ENCODE results near the gene HSPA1B.
"Not testable (repeated sequence)": the region's sequence is repeated elsewhere in the genome, so short reads cannot be mapped to it uniquely, and the experiment has no call there.

Gene HSPA1B

GRCh38 chr6:31842053-31842452, 14.5 kb downstream of the HSPA1B start:
- CTCF ChIA-PET = interaction anchor here (1.1 kb wide), 1 partner anchor 12 kb away, joined by 3 read pairs; no protein-coding TSS in a partner anchor
- POLR2A ChIA-PET = interaction anchor here (1.4 kb wide), 1 partner anchor 15 kb away, joined by 6 read pairs; the partner anchor contains the start of gene HSPA1B
- TF ChIP-seq CTCF (IDR thresholded peaks at IDR 0.05; ENCODE audit: insufficient read depth, low read length, missing control alignments) = no peak
- no peak overlapping the region for H3K4me3 ChIP-seq (ENCODE audit: low read depth, low read length)
- no peak for DNase-seq (ENCODE audit: low read depth, low spot score)

- no peak for TF ChIP-seq CTCF (IDR thresholded peaks at IDR 0.05; ENCODE audit: insufficient read depth, low read length, missing control alignments)
- ChIA-PET POLR2A (interaction anchor here (0.9 to 1.6 kb wide), 3 partner anchors 8 to 18 kb away, joined by 3 to 9 read pairs (median 5); partner anchors contain the start of gene NEU1), CTCF (interaction anchor here (1.1 to 2.0 kb wide), 2 partner anchors 8 to 14 kb away, joined by 3 to 5 read pairs; no protein-coding TSS in a partner anchor)
- DNase-seq (ENCODE audit: low read depth, low spot score) = no peak
- no peak overlapping the region for H3K4me3 ChIP-seq (ENCODE audit: low read depth, low read length)
Measured at GRCh38 chr6:31844507-31844906, 17.0 kb downstream of the HSPA1B start.

GRCh38 chr6:31847276-31847978, 19.9 kb downstream of the HSPA1B start:
- no peak for TF ChIP-seq CTCF (IDR thresholded peaks at IDR 0.05; ENCODE audit: insufficient read depth, low read length, missing control alignments)
- ChIA-PET CTCF (interaction anchor here (0.7 kb wide), 1 partner anchor 9 kb away, joined by 3 read pairs; no protein-coding TSS in a partner anchor), POLR2A (interaction anchor here (0.6 kb wide), 1 partner anchor 43 kb away, joined by 3 read pairs; no protein-coding TSS in a partner anchor)
- no peak for DNase-seq (ENCODE audit: low read depth, low spot score)
- no peak overlapping the region for H3K4me3 ChIP-seq (ENCODE audit: low read depth, low read length)

- DNase-seq (ENCODE audit: low read depth, low spot score) = no peak
- ChIA-PET POLR2A (no interaction called here), CTCF (interaction anchor here (0.7 kb wide), 1 partner anchor 9 kb away, joined by 3 read pairs; no protein-coding TSS in a partner anchor)
- H3K4me3 ChIP-seq (ENCODE audit: low read depth, low read length) = no peak overlapping the region
- TF ChIP-seq CTCF (IDR thresholded peaks at IDR 0.05; ENCODE audit: insufficient read depth, low read length, missing control alignments) = no peak
Measured at GRCh38 chr6:31850765-31851484, 23.4 kb downstream of the HSPA1B start.

GRCh38 chr6:31851485-31851832, 23.9 kb downstream of the HSPA1B start:
- TF ChIP-seq CTCF (IDR thresholded peaks at IDR 0.05; ENCODE audit: insufficient read depth, low read length, missing control alignments) = no peak
- no peak for DNase-seq (ENCODE audit: low read depth, low spot score)
- H3K4me3 ChIP-seq (ENCODE audit: low read depth, low read length) = no peak overlapping the region
- ChIA-PET CTCF (interaction anchor here (0.7 kb wide), 1 partner anchor 8 kb away, joined by 3 read pairs; no protein-coding TSS in a partner anchor), POLR2A (no interaction called here)

GRCh38 chr6:31851980-31852718, 24.6 kb downstream of the HSPA1B start:
- H3K4me3 ChIP-seq (ENCODE audit: low read depth, low read length); DNase-seq (ENCODE audit: low read depth, low spot score); CTCF ChIA-PET: not testable (repeated sequence)
- POLR2A ChIA-PET = interaction anchor here (1.0 kb wide), 1 partner anchor 11 kb away, joined by 5 read pairs; the partner anchor contains the start of gene NEU1

GRCh38 chr6:31857774-31858173, 30.2 kb downstream of the HSPA1B start:
- CTCF ChIA-PET = interaction anchor here (1.2 kb wide), 2 partner anchors 18 to 259 kb away, joined by 4 read pairs; no protein-coding TSS in a partner anchor
- POLR2A ChIA-PET; H3K4me3 ChIP-seq (ENCODE audit: low read depth, low read length); DNase-seq (ENCODE audit: low read depth, low spot score): not testable (repeated sequence)
